ENCODE data around the gene MRPL14. TPM values are rescaled to one million over a fixed set of nuclear protein-coding genes. Genes with fewer than 3 reads are reported as not detected.

Gene MRPL14
- total RNA-seq, 1 experiment from 2014 or later, result 69.6 TPM

- ChIA-PET CTCF (interaction anchor here (0.9 to 5.3 kb wide), 10 partner anchors 9 to 307 kb away, joined by 3 to 51 read pairs (median 4); partner anchors contain the start of gene VEGFA), RAD21 (ENCODE audit: low non-redundant PET in 1 of 2, low total read pairs in 2 of 2, uncharacterized antibody in 2 of 2, unreplicated experiment in 2 of 2) (interaction anchor here in 1 of 2 experiments (3.4 kb wide), 1 partner anchor 305 kb away, joined by 11 read pairs; the partner anchor contains the start of gene VEGFA), POLR2A (interaction anchor here (1.6 to 4.0 kb wide), 2 partner anchors 33 to 306 kb away, joined by 4 to 17 read pairs; partner anchors contain the start of gene VEGFA)
- H4K20me1 ChIP-seq (ENCODE audit: insufficient read depth), result no peaks in the 10 kb centered on the region
- intact Hi-C loops (cut with micrococcal nuclease), result loop anchor here (2.0 to 10.0 kb wide), 2 partner anchors 75 to 151 kb away; no protein-coding TSS in a partner anchor
- no peak overlapping the region for H3K4me3 ChIP-seq (replicated peaks in 1 of 2; ENCODE audit: low read depth in 1 of 2, low read length in 2 of 2)
- H2AFZ ChIP-seq (ENCODE audit: low read depth, low read length, poor library complexity, severe bottlenecking), result no peak overlapping the region
- H3K9me2 ChIP-seq (ENCODE audit: insufficient read depth), result no peaks in the 10 kb centered on the region
- DNase-seq (ENCODE audit: low read depth, low spot score) (no peak), ATAC-seq (no peak)
- H3K9me3 ChIP-seq (ENCODE audit: control insufficient read depth in 1 of 2, insufficient read depth in 1 of 2, low read depth in 1 of 2, low read length in 2 of 2), result no peaks in the 10 kb centered on the region
- no peak for TF ChIP-seq RAD21 (IDR thresholded peaks at IDR 0.05; ENCODE audit: low read depth)
- TF ChIP-seq EGR1 (IDR thresholded peaks at IDR 0.05; ENCODE audit: low read depth), result no peak
- no peak for TF ChIP-seq ZNF274 (IDR thresholded peaks at IDR 0.05; ENCODE audit: low read depth, low read length)
- no peak for TF ChIP-seq FOSL1 (IDR thresholded peaks at IDR 0.05; ENCODE audit: low read depth)
- TF ChIP-seq EZH2phosphoT487 (IDR thresholded peaks at IDR 0.05; ENCODE audit: borderline replicate concordance), result no peak
- TF ChIP-seq ATF3 (IDR thresholded peaks at IDR 0.05), result no peak
- TF ChIP-seq TCF7L2 (IDR thresholded peaks at IDR 0.05; ENCODE audit: borderline replicate concordance, extremely low read depth, insufficient read depth, insufficient read length), result no peak
- no peak for TF ChIP-seq EZH2 (IDR thresholded peaks at IDR 0.05)
- TF ChIP-seq CEBPB (IDR thresholded peaks at IDR 0.05; ENCODE audit: low read depth), result no peak
- TF ChIP-seq ZFX (IDR thresholded peaks at IDR 0.05), result no peak
- no peak for TF ChIP-seq MAX (IDR thresholded peaks at IDR 0.05)
- H3K27ac ChIP-seq (ENCODE audit: low read depth, low read length), result no peak overlapping the region
- no peaks in the 10 kb centered on the region for H3K27me3 ChIP-seq (ENCODE audit: insufficient read depth, low read length)
- BruUV-seq (replicated peaks), result no TSS peak
- H3K79me2 ChIP-seq (ENCODE audit: insufficient read depth, low read length), result no peaks in the 10 kb centered on the region
- no peaks in the 10 kb centered on the region for H3K36me3 ChIP-seq (ENCODE audit: control insufficient read depth in 1 of 2, insufficient read depth in 2 of 2, low read length in 2 of 2)
- H3K4me1 ChIP-seq (ENCODE audit: control insufficient read depth in 1 of 2, insufficient read depth in 2 of 2, low read length in 2 of 2), result peaks cover 16 to 37% of the 10 kb centered on the region in 2 experiments
- no peak overlapping the region for H3K9ac ChIP-seq (ENCODE audit: low read length)
- H3K4me2 ChIP-seq (ENCODE audit: low read length), result no peak overlapping the region
Measured at GRCh38 chr6:44075647-44076355, 51.5 kb downstream of the MRPL14 start.

Data from HCT116 (cell line).